NT2/D1 (cell line): ENCODE measurements around the gene ZNF580.

Experiments used
- SUZ12 ChIP-seq: IDR thresholded peaks from 2 replicates; pipeline ENCODE4 v1.6.1; 2011; ENCODE audit not compliant: insufficient read length, insufficient read depth; ENCODE audit errors: extremely low read depth
- YY1 ChIP-seq: IDR thresholded peaks from 2 replicates; pipeline ENCODE4 v1.6.1; 2011; ENCODE audit not compliant: insufficient read length, insufficient read depth
- ZNF274 ChIP-seq: IDR thresholded peaks from 2 replicates; pipeline ENCODE4 v1.6.1; 2011; ENCODE audit warnings: mild to moderate bottlenecking, low read depth, low read length

DNA sequence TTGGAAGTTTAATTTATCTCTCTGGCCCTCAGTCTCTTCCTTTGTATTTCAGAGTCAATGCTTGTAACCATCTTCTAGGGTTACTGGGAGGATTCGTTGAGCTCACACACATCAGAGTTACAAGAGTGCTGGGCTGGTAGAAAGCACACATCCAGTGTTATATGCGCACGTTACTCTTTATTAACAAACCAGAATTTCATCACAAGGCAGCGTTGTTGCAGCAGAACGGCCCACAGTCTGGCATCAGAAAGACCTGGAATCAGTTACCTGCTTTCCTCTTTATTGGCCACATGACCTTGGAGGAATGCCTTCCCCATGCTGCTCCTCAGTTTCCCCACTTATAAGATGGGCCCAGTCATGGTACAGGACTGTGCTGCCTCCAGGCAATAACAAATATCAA, 31.5 kb upstream of the ZNF580 start:
- TF ChIP-seq YY1 (no peak), SUZ12 (no peak), ZNF274 (no peak)
